HepG2 (cell line): ENCODE results near the gene C1QTNF1.

Experiments
- ATF7 ChIP-seq, 2 experiments: fragments of 450-650 bp in 1 of 2; sonication (generic) in 1 of 2; formaldehyde crosslinking in 1 of 2; IDR thresholded peaks; 2 replicates each; pipeline versions ENCODE4 v1.4.0 to v1.6.1; 2016 to 2020; ENCODE audit warnings: antibody characterized with exemption in 1 of 2, mild to moderate bottlenecking in 1 of 2, missing genetic modification reagents in 1 of 2
- CTCF ChIP-seq: sonication (generic); formaldehyde crosslinking; IDR thresholded peaks from 2 replicates; pipeline ENCODE4 v1.5.0; 2020; ENCODE audit warnings: mild to moderate bottlenecking, missing genetic modification reagents, moderate library complexity
- FOSL2 ChIP-seq: sonication (generic); formaldehyde crosslinking; IDR thresholded peaks from 2 replicates; pipeline ENCODE4 v1.4.0; 2020; ENCODE audit warnings: missing genetic modification reagents
- NPAS2 ChIP-seq: sonication (generic); formaldehyde crosslinking; IDR thresholded peaks from 2 replicates; pipeline ENCODE4 v1.8.0; 2022; ENCODE audit warnings: mild to moderate bottlenecking, missing genetic modification reagents, borderline replicate concordance
- RAD51 ChIP-seq: fragments of 450-650 bp; IDR thresholded peaks from 2 replicates; pipeline ENCODE4 v1.6.1; 2016; ENCODE audit warnings: borderline replicate concordance
- RNF2 ChIP-seq: fragments of 450-650 bp; conservative IDR thresholded peaks from 2 replicates; pipeline ENCODE4 v1.6.1; 2016; ENCODE audit warnings: low read depth
- SKI ChIP-seq: fragments of 450-650 bp; IDR thresholded peaks from one replicate; pipeline ENCODE4 v1.6.1; 2018; ENCODE audit warnings: mild to moderate bottlenecking; ENCODE audit not compliant: partially characterized antibody
- SNRNP70 ChIP-seq: fragments of 200-400 bp; formaldehyde crosslinking; IDR thresholded peaks from 2 replicates; pipeline ENCODE4 v1.6.1; 2017; ENCODE audit warnings: mild to moderate bottlenecking, low read depth, low read length, moderate library complexity
- TBL1XR1 ChIP-seq: fragments of 150-350 bp; IDR thresholded peaks from 2 replicates; pipeline ENCODE4 v1.6.1; 2014; ENCODE audit warnings: borderline replicate concordance, low read length; ENCODE audit not compliant: partially characterized antibody
- THAP9 ChIP-seq: sonication (generic); formaldehyde crosslinking; IDR thresholded peaks from 2 replicates; pipeline ENCODE4; 2020; ENCODE audit warnings: missing genetic modification reagents, mild to moderate bottlenecking, borderline replicate concordance
- ZBED4 ChIP-seq: sonication (generic); formaldehyde crosslinking; IDR thresholded peaks from 2 replicates; pipeline ENCODE4 v1.4.0; 2020; ENCODE audit warnings: missing genetic modification reagents, borderline replicate concordance
- ZNF407 ChIP-seq: sonication (generic); formaldehyde crosslinking; IDR thresholded peaks from one replicate; pipeline ENCODE4 v1.5.1; 2020; ENCODE audit warnings: mild to moderate bottlenecking, missing genetic modification reagents; ENCODE audit errors: not compliant biosample characterization
- ZNF605 ChIP-seq: sonication (generic); formaldehyde crosslinking; IDR thresholded peaks from 2 replicates; pipeline ENCODE4 v1.8.0; 2022; ENCODE audit warnings: mild to moderate bottlenecking, missing genetic modification reagents
- ZNF747 ChIP-seq: sonication (generic); formaldehyde crosslinking; IDR thresholded peaks from 2 replicates; pipeline ENCODE4 v1.8.1; 2023; ENCODE audit warnings: missing genetic modification reagents, mild to moderate bottlenecking, borderline replicate concordance

GRCh38 chr17:79029327-79030009 is 5.5 kb downstream of the C1QTNF1 start:
- no peak for TF ChIP-seq NPAS2
- TF ChIP-seq CTCF = no peak
- TF ChIP-seq ATF7 (IDR thresholded peaks at IDR 0.05) = no peak
- TF ChIP-seq ATF7 (CRISPR knock-in tag; IDR thresholded peaks at IDR 0.05) = no peak
- TF ChIP-seq TBL1XR1 = no peak
- TF ChIP-seq RAD51 = no peak
- TF ChIP-seq FOSL2 (CRISPR knock-in tag) = no peak
- TF ChIP-seq ZBED4 (CRISPR knock-in tag) = no peak
- TF ChIP-seq ZNF407 (CRISPR knock-in tag) = no peak
- TF ChIP-seq RNF2 = no peak
- no peak for TF ChIP-seq SNRNP70
- TF ChIP-seq SKI = no peak
- TF ChIP-seq ZNF605 (CRISPR knock-in tag) = no peak
- no peak for TF ChIP-seq ZNF747 (CRISPR knock-in tag)
- TF ChIP-seq THAP9 = no peak
